OCI-LY7 (cell line): Measurements from ENCODE around the gene CDNF. TPM values are rescaled to one million over a fixed set of nuclear protein-coding genes. Genes with fewer than 3 reads are reported as not detected.
A peak's percentile ranks its signal among the peaks of the same experiment; 100 is the strongest.

ENCODE experiments used
- BruUV-seq: library from RNA; stranded (reverse); fragments of 400-500 nt; replicated peaks from 2 replicates; lab custom pipeline; 2021; lab: Mats Ljungman, UMichigan
- CTCF ChIA-PET: fragments of 300-600 bp; sonication (Branson Sonifier 250); formaldehyde crosslinking; loops from one replicate; lab custom pipeline; 2022; ENCODE audit warnings: antibody characterized with exemption; ENCODE audit not compliant: unreplicated experiment; lab: Charles Lee
- POLR2A ChIA-PET: fragments of 300-600 bp; sonication (Branson Sonifier 250); formaldehyde crosslinking; loops from one replicate; lab custom pipeline; 2022; ENCODE audit warnings: antibody characterized with exemption; lab: Charles Lee
- DNase-seq: peaks from one replicate; pipeline ENCODE4 v3.0.0-alpha.2; 2015; ENCODE audit warnings: low spot score
- H2AFZ ChIP-seq: fragments of 200-600 bp; sonication (generic), shearing (Covaris generic); 2 replicates; pipeline ENCODE4 v1.6.1; 2014; ENCODE audit warnings: mild to moderate bottlenecking, antibody characterized with exemption, low read length, moderate library complexity
- H3K27ac ChIP-seq: fragments of 200-600 bp; sonication (generic); 2 replicates; pipeline ENCODE4 v1.5.1; 2014; ENCODE audit warnings: mixed run types, low read depth, mild to moderate bottlenecking, moderate library complexity, low read length, inconsistent platforms; ENCODE audit not compliant: poor library complexity, severe bottlenecking
- H3K36me3 ChIP-seq: fragments of 200-600 bp; sonication (generic); 2 replicates; pipeline ENCODE4 v1.6.1; 2014; ENCODE audit warnings: mild to moderate bottlenecking, antibody characterized with exemption, low read length, moderate library complexity, mixed read lengths; ENCODE audit not compliant: insufficient read depth
- H3K4me1 ChIP-seq: fragments of 200-600 bp; sonication (generic); 2 replicates; pipeline ENCODE4 v1.5.1; 2014; ENCODE audit warnings: mild to moderate bottlenecking, low read length; ENCODE audit not compliant: insufficient read depth, poor library complexity, severe bottlenecking
- H3K4me2 ChIP-seq: fragments of 200-600 bp; sonication (generic); 2 replicates; pipeline ENCODE4 v1.6.1; 2014; ENCODE audit warnings: mild to moderate bottlenecking, low read length
- H3K4me3 ChIP-seq: fragments of 200-600 bp; sonication (generic); 2 replicates; pipeline ENCODE4 v1.5.1; 2014; ENCODE audit warnings: mild to moderate bottlenecking, low read depth, low read length; ENCODE audit not compliant: poor library complexity, severe bottlenecking
- H3K79me2 ChIP-seq: fragments of 200-600 bp; sonication (generic); 2 replicates; pipeline ENCODE4 v1.6.1; 2016; ENCODE audit warnings: low read depth, mild to moderate bottlenecking, low read length, moderate library complexity, mixed read lengths; ENCODE audit not compliant: insufficient read depth
- H3K9me2 ChIP-seq: fragments of 200-600 bp; sonication (generic); 2 replicates; pipeline ENCODE4 v1.6.1; 2016; ENCODE audit warnings: mild to moderate bottlenecking, low read length, mixed read lengths; ENCODE audit not compliant: insufficient read depth
- H3K9me3 ChIP-seq: fragments of 200-600 bp; sonication (generic); 2 replicates; pipeline ENCODE4 v1.6.1; 2014; ENCODE audit warnings: mild to moderate bottlenecking, mixed run types, low read length, mixed read lengths
- H4K20me1 ChIP-seq: fragments of 200-600 bp; sonication (generic); 2 replicates; pipeline ENCODE4 v1.6.1; 2014; ENCODE audit warnings: mild to moderate bottlenecking, antibody characterized with exemption, low read length, moderate library complexity, mixed read lengths; ENCODE audit not compliant: insufficient read depth
- EZH2phosphoT487 ChIP-seq: fragments of 200-600 bp; sonication (generic); IDR thresholded peaks from 2 replicates; pipeline ENCODE4 v1.6.1; 2018; ENCODE audit warnings: low read depth, borderline replicate concordance, mild to moderate bottlenecking, mixed run types, antibody characterized with exemption, low read length, moderate library complexity, mixed read lengths
- intact Hi-C: fragments of 100-400 bp; cut with micrococcal nuclease; formaldehyde crosslinking; loops from one replicate; pipeline ENCODE4 v1.10.0; 2022; ENCODE audit not compliant: unreplicated experiment
- total RNA-seq, 2 experiments: library from RNA; depleted of rRNA in 1 of 2; stranded (reverse); fragments of >200 nt in 1 of 2; shearing (Covaris generic) in 1 of 2; gene quantifications; 2 replicates each; pipeline ENCODE4 v1.2.3, GENCODE V29; 2014 to 2022
- TF ChIP-seq, protein P1 (sequence below): fragments of 200-600 bp; sonication (generic); conservative IDR thresholded peaks from 2 replicates; pipeline ENCODE4 v1.5.1; 2014; ENCODE audit warnings: mild to moderate bottlenecking, antibody characterized with exemption, low read length, moderate library complexity, mixed read lengths

Gene CDNF
- total RNA-seq, 2 experiments from 2014 or later, result 3.2 to 3.7 TPM

DNA sequence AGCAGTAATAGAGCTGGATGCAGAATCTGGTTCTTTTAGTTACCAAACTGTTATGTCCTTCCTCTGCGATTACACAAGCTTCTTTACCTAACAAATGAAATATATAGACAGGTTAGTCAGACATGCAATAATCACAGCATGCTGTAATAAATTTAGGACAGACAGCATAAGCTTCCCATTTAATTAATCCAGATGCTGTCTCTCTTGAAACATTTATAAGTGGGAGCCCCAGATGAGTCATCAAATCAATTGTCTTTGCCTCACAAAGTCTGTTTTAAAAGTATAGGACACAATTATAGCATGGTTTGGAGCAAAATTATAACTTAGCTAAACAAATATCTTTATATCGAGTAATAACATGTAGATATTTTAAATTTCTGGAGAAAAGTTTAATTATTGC lies 1.6 kb downstream of the CDNF start:
- no peaks in the 10 kb centered on the region for H3K9me3 ChIP-seq
- DNase-seq, result no peak
- TF ChIP-seq, protein P1, sequence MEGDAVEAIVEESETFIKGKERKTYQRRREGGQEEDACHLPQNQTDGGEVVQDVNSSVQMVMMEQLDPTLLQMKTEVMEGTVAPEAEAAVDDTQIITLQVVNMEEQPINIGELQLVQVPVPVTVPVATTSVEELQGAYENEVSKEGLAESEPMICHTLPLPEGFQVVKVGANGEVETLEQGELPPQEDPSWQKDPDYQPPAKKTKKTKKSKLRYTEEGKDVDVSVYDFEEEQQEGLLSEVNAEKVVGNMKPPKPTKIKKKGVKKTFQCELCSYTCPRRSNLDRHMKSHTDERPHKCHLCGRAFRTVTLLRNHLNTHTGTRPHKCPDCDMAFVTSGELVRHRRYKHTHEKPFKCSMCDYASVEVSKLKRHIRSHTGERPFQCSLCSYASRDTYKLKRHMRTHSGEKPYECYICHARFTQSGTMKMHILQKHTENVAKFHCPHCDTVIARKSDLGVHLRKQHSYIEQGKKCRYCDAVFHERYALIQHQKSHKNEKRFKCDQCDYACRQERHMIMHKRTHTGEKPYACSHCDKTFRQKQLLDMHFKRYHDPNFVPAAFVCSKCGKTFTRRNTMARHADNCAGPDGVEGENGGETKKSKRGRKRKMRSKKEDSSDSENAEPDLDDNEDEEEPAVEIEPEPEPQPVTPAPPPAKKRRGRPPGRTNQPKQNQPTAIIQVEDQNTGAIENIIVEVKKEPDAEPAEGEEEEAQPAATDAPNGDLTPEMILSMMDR, result no peak
- TF ChIP-seq EZH2phosphoT487, result no peak
- BruUV-seq, result no TSS peak
- peaks cover 12% of the 10 kb centered on the region for H3K4me1 ChIP-seq
- no peaks in the 10 kb centered on the region for H3K9me2 ChIP-seq
- no peak overlapping the region for H3K4me2 ChIP-seq
- peaks cover 30% of the 10 kb centered on the region for H3K79me2 ChIP-seq
- no peak overlapping the region for H3K27ac ChIP-seq
- H4K20me1 ChIP-seq, result peaks cover 10% of the 10 kb centered on the region; the same call in 1 of the 2 replicates
- intact Hi-C loops, result loop anchor here (5.0 kb wide), 2 partner anchors 136 to 234 kb away; no protein-coding TSS in a partner anchor
- ChIA-PET POLR2A (interaction anchor here (0.5 to 4.3 kb wide), 7 partner anchors 11 to 347 kb away, joined by 3 to 20 read pairs (median 5); partner anchors contain the start of gene SUV39H2), CTCF (interaction anchor here (1.6 kb wide), 1 partner anchor 12 kb away, joined by 4 read pairs; no protein-coding TSS in a partner anchor)
- peaks cover 13% of the 10 kb centered on the region for H3K36me3 ChIP-seq
- no peak overlapping the region for H2AFZ ChIP-seq
- H3K4me3 ChIP-seq, result no peak overlapping the region

DNA sequence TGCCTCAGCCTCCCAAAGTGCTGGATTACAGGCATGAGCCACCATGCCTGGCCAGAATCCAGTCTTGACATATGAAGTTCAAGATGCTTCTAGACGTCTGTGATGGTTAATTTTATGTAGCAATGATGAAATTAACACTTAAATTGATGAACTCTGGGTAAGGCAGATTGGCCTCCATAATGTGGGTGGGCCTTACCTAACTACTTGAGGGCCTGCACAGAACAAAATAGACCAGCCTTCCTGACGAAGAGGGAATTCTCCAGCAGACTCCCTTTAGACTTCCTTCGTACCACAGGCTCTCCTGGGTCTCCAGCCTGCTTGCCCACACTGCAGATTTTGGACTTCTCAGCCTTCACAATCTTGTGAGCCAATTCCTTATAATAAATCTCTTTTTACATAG lies 4.7 kb downstream of the CDNF start:
- Histone ChIP-seq H3K4me2 (no peak overlapping the region), H3K36me3 (no peaks in the 10 kb centered on the region), H3K9me2 (no peaks in the 10 kb centered on the region), H3K4me3 (no peak overlapping the region), H4K20me1 (no peaks in the 10 kb centered on the region), H3K4me1 (peaks cover 7% of the 10 kb centered on the region), H3K79me2 (no peaks in the 10 kb centered on the region), H3K9me3 (no peaks in the 10 kb centered on the region), H3K27ac (no peak overlapping the region), H2AFZ (no peak overlapping the region)
- ChIA-PET CTCF (no interaction called here), POLR2A (no interaction called here)
- TF ChIP-seq EZH2phosphoT487, result no peak
- TF ChIP-seq, protein P1, result no peak
- no peak for DNase-seq
- BruUV-seq, result no TSS peak
- intact Hi-C loops, result no loop called here

DNA sequence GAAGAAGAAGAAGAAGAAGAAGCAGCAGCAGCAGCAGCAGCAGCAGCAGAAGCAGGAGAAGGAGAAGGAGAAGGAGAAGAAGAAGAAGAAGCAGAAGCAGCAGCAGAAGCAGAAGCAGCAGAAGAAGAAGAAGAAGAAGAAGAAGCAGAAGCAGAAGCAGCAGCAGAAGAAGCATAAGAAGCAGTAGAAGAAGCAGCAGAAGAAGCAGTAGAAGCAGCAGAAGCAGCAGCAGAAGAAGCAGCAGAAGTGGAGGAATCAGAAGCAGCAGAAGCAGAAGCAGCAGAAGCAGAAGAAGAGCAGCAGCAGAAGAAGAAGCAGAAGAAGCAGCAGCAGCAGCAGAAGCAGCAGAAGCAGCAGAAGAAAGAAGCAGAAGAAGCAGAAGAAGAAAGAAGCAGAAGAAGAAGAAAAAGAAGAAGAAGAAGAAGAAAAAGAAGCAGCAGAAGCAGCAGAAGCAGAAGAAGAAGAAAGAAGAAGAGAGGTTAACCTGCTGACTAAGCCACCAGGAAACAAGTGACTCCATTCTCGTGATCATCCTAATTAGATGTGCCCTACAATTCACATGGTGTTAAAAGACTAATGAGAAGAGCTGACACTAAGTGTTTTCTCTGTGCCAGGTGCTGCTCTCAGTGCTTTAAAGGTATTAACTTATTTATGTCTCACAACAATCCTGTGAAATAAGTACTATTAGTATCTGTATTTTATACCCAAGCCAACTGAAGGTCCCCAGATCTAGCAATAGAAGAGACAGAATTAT lies 11.6 kb downstream of the CDNF start:
- CTCF ChIA-PET, result no interaction called here

More for the DNA sequence above, 11.6 kb downstream of the CDNF start:
- TF ChIP-seq EZH2phosphoT487, result no peak
- TF ChIP-seq, protein P1, result no peak
- Histone ChIP-seq H2AFZ (peak overlapping the region; percentile 53; the same call in 1 of the 2 replicates), H3K4me1 (peaks cover 19% of the 10 kb centered on the region), H3K79me2 (no peaks in the 10 kb centered on the region), H3K9me3 (no peaks in the 10 kb centered on the region), H3K27ac (no peak overlapping the region), H3K4me3 (no peak overlapping the region), H3K9me2 (no peaks in the 10 kb centered on the region), H4K20me1 (no peaks in the 10 kb centered on the region), H3K36me3 (no peaks in the 10 kb centered on the region), H3K4me2 (no peak overlapping the region)
- POLR2A ChIA-PET, result interaction anchor here (0.6 to 1.1 kb wide), 4 partner anchors 11 to 299 kb away, joined by 3 to 6 read pairs (median 4); partner anchors contain the start of genes CDNF, HSPA14 and MSANTD7
- intact Hi-C loops, result no loop called here
- no TSS peak for BruUV-seq
- DNase-seq, result no peak
